Measurements from ENCODE around the gene TWF1.
"Not testable (repeated sequence)": the region's sequence is repeated elsewhere in the genome, so short reads cannot be mapped to it uniquely, and the experiment has no call there.

The TWF1 gene

GRCh38 chr12:43805860-43806736 is at the start of gene TWF1:
Gene TWF1 (minus strand): TSS chr12:43806317. CDS start chr12:43806245, 72 bp downstream.
- DNase-seq: peak; percentile 96

GRCh38 chr12:43852744-43853143 is 46.6 kb upstream of the TWF1 start:
- no peak for DNase-seq

GRCh38 chr12:43848786-43849185 is 42.7 kb upstream of the TWF1 start:
- DNase-seq: no peak

- no peak for DNase-seq
Observed at GRCh38 chr12:43848226-43848507, 42.0 kb upstream of the TWF1 start.

GRCh38 chr12:43847425-43848225 is 41.5 kb upstream of the TWF1 start:
- DNase-seq: not testable (repeated sequence)

- no peak for DNase-seq
Observed at GRCh38 chr12:43842259-43842658, 36.1 kb upstream of the TWF1 start.

GRCh38 chr12:43841253-43841652 is 35.1 kb upstream of the TWF1 start:
- no peak for DNase-seq

GRCh38 chr12:43840338-43840737 is 34.2 kb upstream of the TWF1 start:
- DNase-seq: no peak

GRCh38 chr12:43836475-43836989 is 30.4 kb upstream of the TWF1 start:
- DNase-seq: no peak

- peak; percentile 90 for DNase-seq
Observed at GRCh38 chr12:43835656-43836474, 29.7 kb upstream of the TWF1 start, which contains the start of gene TMEM117. Gene TMEM117 (plus strand): TSS chr12:43836081.

GRCh38 chr12:43835264-43835655 is 29.1 kb upstream of the TWF1 start:
- no peak for DNase-seq

- no peak for DNase-seq
Observed at GRCh38 chr12:43832463-43833168, 26.5 kb upstream of the TWF1 start.

- no peak for DNase-seq
Observed at GRCh38 chr12:43827093-43827492, 21.0 kb upstream of the TWF1 start.

- no peak for DNase-seq
Observed at GRCh38 chr12:43826681-43827080, 20.6 kb upstream of the TWF1 start.

GRCh38 chr12:43824207-43824775 is 18.2 kb upstream of the TWF1 start:
- no peak for DNase-seq

GRCh38 chr12:43816168-43816567 is 10.1 kb upstream of the TWF1 start:
- no peak for DNase-seq

GRCh38 chr12:43815416-43815815 is 9.3 kb upstream of the TWF1 start:
- no peak for DNase-seq

GRCh38 chr12:43812926-43813325 is 6.8 kb upstream of the TWF1 start:
- no peak for DNase-seq

GRCh38 chr12:43812057-43812456 is 5.9 kb upstream of the TWF1 start:
- DNase-seq: no peak

- DNase-seq: no peak
Observed at GRCh38 chr12:43807386-43807785, 1.3 kb upstream of the TWF1 start.

- DNase-seq: no peak
Observed at GRCh38 chr12:43806737-43807072, 588 bp upstream of the TWF1 start.
